GM12875 (cell line): Measurements from ENCODE around the gene CAMK2D.

Experiments
- H3K4me3 ChIP-seq: one replicate; pipeline ENCODE4 v1.5.1; 2011; ENCODE audit warnings: low read depth, low read length, control low read depth
- TF ChIP-seq, protein P1 (sequence below): IDR thresholded peaks from 2 replicates; pipeline ENCODE4 v1.5.1; 2011; ENCODE audit warnings: low read depth, mild to moderate bottlenecking, control low read depth, inconsistent platforms, low read length, moderate library complexity, borderline replicate concordance; ENCODE audit not compliant: insufficient read depth

Gene CAMK2D

DNA sequence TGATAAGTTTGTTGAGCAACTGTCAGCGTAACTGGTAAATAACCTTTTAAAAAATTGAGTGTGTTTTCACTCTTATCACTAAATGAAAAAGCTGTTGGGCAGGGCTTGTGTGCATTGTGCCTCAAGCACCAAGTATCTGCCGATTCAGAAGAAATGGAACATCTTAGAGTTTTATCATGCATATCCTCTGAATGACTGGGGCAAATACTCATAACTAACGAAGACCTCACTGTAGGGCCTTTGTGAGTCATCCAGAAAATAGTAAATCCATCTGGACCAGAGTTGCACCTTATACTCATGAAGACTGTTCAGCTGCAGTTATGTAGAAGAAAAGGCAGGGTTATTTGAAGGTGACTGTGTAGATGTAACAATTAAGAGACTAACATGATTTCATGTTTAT, 222.1 kb downstream of the CAMK2D start:
- no peak overlapping the region for H3K4me3 ChIP-seq
- TF ChIP-seq, protein P1, sequence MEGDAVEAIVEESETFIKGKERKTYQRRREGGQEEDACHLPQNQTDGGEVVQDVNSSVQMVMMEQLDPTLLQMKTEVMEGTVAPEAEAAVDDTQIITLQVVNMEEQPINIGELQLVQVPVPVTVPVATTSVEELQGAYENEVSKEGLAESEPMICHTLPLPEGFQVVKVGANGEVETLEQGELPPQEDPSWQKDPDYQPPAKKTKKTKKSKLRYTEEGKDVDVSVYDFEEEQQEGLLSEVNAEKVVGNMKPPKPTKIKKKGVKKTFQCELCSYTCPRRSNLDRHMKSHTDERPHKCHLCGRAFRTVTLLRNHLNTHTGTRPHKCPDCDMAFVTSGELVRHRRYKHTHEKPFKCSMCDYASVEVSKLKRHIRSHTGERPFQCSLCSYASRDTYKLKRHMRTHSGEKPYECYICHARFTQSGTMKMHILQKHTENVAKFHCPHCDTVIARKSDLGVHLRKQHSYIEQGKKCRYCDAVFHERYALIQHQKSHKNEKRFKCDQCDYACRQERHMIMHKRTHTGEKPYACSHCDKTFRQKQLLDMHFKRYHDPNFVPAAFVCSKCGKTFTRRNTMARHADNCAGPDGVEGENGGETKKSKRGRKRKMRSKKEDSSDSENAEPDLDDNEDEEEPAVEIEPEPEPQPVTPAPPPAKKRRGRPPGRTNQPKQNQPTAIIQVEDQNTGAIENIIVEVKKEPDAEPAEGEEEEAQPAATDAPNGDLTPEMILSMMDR, result no peak

GRCh38 chr4:113537628-113538027, 223.9 kb downstream of the CAMK2D start:
- TF ChIP-seq, protein P1, result no peak
- no peak overlapping the region for H3K4me3 ChIP-seq

GRCh38 chr4:113537203-113537602, 224.3 kb downstream of the CAMK2D start:
- no peak overlapping the region for H3K4me3 ChIP-seq
- TF ChIP-seq, protein P1, result no peak

- TF ChIP-seq, protein P1, result no peak
- no peak overlapping the region for H3K4me3 ChIP-seq
Observed at GRCh38 chr4:113534711-113535110, 226.8 kb downstream of the CAMK2D start.

DNA sequence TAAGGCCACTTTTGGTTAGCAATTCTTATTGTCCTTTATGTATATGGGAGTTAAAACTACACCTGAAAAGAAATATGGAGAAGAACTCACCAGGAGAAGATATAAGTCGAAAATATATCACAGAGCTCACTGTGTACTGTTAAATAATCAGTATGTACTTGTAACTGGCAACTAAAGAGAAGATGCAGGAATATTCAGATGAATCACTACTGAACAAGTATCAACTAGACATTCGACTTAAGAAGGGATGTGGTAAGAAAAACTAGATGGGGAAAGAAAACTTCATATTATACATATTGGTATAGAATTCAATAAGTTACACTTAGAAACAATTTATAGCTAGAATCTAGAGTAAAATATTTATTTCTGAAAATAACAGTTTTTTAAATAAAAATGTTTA, 230.0 kb downstream of the CAMK2D start:
- H3K4me3 ChIP-seq, result no peak overlapping the region
- TF ChIP-seq, protein P1, result no peak

DNA sequence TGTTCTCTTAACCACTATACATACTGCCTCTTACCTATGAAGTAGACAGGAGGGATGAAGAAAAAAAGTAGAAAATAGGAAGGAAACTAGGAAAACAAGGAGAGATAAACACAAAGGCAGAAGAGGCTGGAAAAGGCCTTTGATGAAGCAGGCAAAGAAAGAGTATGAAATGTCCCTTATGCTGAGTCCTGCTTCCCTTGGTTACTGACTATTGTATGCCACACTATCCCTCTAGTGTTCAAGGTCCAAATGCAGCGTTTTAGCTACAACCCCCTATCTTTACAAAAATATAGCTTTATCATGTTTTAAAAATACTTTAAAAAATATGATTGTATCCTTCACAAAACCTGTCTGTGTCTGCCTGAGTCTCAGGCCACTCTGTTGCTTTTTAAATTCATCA, 233.1 kb downstream of the CAMK2D start:
- no peak overlapping the region for H3K4me3 ChIP-seq
- TF ChIP-seq, protein P1, result no peak

- H3K4me3 ChIP-seq, result no peak overlapping the region
- TF ChIP-seq, protein P1, result no peak
Observed at GRCh38 chr4:113525521-113525920, 236.0 kb downstream of the CAMK2D start.
